ENCODE data around the gene ZDHHC14.

DNA sequence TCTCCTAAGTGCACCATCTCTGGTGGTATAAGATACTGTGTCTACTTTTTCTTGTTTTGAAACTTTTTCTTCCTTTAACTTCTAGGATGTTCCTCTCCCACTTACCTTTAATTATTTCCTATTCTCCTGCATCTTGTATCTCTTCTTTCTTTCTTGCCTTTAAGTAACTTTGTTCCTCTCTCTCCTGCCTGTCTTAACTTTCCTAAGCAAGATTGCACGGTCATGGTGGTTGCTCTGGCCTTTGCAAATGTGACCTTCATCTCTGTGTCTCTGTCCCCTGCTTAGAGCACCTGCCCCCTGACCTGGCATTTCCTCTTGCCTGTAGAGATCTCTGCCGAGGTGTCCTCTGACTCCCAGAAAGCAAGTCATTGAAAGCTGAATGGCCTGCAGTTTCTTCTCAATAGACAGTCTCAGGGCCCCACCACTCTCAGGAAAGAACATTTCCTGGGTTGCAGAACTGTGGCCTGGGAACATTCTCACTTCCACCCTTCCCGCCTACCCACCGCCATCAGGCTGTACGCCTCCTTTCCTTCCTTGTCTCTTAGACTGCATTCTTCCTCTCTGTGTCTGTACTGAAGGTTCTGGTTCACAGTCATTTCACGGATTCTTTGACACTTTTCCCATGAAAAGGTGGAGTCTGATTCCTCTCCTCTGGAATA lies 12.8 kb downstream of the ZDHHC14 start:
- TF ChIP-seq, protein P1, sequence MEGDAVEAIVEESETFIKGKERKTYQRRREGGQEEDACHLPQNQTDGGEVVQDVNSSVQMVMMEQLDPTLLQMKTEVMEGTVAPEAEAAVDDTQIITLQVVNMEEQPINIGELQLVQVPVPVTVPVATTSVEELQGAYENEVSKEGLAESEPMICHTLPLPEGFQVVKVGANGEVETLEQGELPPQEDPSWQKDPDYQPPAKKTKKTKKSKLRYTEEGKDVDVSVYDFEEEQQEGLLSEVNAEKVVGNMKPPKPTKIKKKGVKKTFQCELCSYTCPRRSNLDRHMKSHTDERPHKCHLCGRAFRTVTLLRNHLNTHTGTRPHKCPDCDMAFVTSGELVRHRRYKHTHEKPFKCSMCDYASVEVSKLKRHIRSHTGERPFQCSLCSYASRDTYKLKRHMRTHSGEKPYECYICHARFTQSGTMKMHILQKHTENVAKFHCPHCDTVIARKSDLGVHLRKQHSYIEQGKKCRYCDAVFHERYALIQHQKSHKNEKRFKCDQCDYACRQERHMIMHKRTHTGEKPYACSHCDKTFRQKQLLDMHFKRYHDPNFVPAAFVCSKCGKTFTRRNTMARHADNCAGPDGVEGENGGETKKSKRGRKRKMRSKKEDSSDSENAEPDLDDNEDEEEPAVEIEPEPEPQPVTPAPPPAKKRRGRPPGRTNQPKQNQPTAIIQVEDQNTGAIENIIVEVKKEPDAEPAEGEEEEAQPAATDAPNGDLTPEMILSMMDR (IDR thresholded peaks at IDR 0.05) = no peak
- no peak for TF ChIP-seq POLR2A (IDR thresholded peaks at IDR 0.05)

All from thyroid gland (tissue), 4 donors.